Hepatocyte (in vitro differentiated cells): ENCODE data around the gene ZPLD1. TPM values are rescaled to one million over a fixed set of nuclear protein-coding genes. Genes with fewer than 3 reads are reported as not detected.
A peak's percentile ranks its signal among the peaks of the same experiment; 100 is the strongest.

Experiments used
- DNase-seq: peaks from one replicate; pipeline ENCODE4 v3.0.0-alpha.2; 2016; ENCODE audit warnings: low spot score
- H2AFZ ChIP-seq: fragments of 200-600 bp; sonication (generic); 2 replicates; pipeline ENCODE4 v1.6.0; 2016; ENCODE audit warnings: antibody characterized with exemption, mild to moderate bottlenecking
- H3K27ac ChIP-seq: fragments of 200-600 bp; sonication (generic); 2 replicates; pipeline ENCODE4 v1.5.1; 2016; ENCODE audit warnings: mild to moderate bottlenecking
- H3K27me3 ChIP-seq: fragments of 200-600 bp; sonication (generic); 2 replicates; pipeline ENCODE4 v1.6.1; 2016
- H3K36me3 ChIP-seq: fragments of 200-600 bp; sonication (generic); replicated peaks from 2 replicates; pipeline ENCODE4 v1.5.1; 2016; ENCODE audit warnings: low read depth; ENCODE audit not compliant: insufficient read depth
- H3K4me1 ChIP-seq: fragments of 200-600 bp; sonication (generic); 2 replicates; pipeline ENCODE4 v1.5.1; 2016; ENCODE audit warnings: mild to moderate bottlenecking, moderate library complexity; ENCODE audit not compliant: insufficient read depth
- H3K4me2 ChIP-seq: fragments of 200-600 bp; sonication (generic); 2 replicates; pipeline ENCODE4 v1.6.0; 2016
- H3K4me3 ChIP-seq: fragments of 200-600 bp; sonication (generic); 2 replicates; pipeline ENCODE4 v1.5.1; 2016; ENCODE audit warnings: mild to moderate bottlenecking
- H3K79me2 ChIP-seq: fragments of 200-600 bp; sonication (generic); 2 replicates; pipeline ENCODE4 v1.6.0; 2017; ENCODE audit warnings: mild to moderate bottlenecking
- H3K9me2 ChIP-seq: fragments of 200-600 bp; sonication (generic); replicated peaks from 2 replicates; pipeline ENCODE4 v1.6.0; 2017; ENCODE audit warnings: mild to moderate bottlenecking; ENCODE audit not compliant: insufficient read depth
- H3K9me3 ChIP-seq: fragments of 200-600 bp; sonication (generic); 2 replicates; pipeline ENCODE4 v1.5.1; 2016; ENCODE audit warnings: low read depth, mild to moderate bottlenecking
- H4K20me1 ChIP-seq: fragments of 200-600 bp; sonication (generic); 2 replicates; pipeline ENCODE4 v1.6.0; 2016; ENCODE audit warnings: mild to moderate bottlenecking; ENCODE audit not compliant: insufficient read depth, poor library complexity, severe bottlenecking
- CTCF ChIP-seq: fragments of 200-600 bp; sonication (generic); IDR thresholded peaks from 2 replicates; pipeline ENCODE4 v1.5.1; 2016; ENCODE audit warnings: antibody characterized with exemption, mild to moderate bottlenecking; ENCODE audit not compliant: poor library complexity
- EZH2 ChIP-seq: fragments of 200-600 bp; sonication (generic); IDR thresholded peaks from 2 replicates; pipeline ENCODE4 v1.6.1; 2016; ENCODE audit warnings: antibody characterized with exemption, mild to moderate bottlenecking, borderline replicate concordance
- EZH2phosphoT487 ChIP-seq: fragments of 200-600 bp; sonication (generic); IDR thresholded peaks from one replicate; pipeline ENCODE4 v1.6.1; 2018; ENCODE audit warnings: antibody characterized with exemption, mild to moderate bottlenecking, low read depth, moderate library complexity; ENCODE audit not compliant: unreplicated experiment, severe bottlenecking
- WGBS: methylation state at CpG from one replicate; pipeline ENCODE4 v1.1.6; 2016; ENCODE audit warnings: low lambda C conversion rate; ENCODE audit errors: missing lambda C conversion rate; 5-methylcytosine and 5-hydroxymethylcytosine counted together
- polyA plus RNA-seq: library from polyadenylated mRNA; unstranded; fragments of >200 nt; fragmentation: Nextera tagmentation; extraction: Ambion mirVana; gene quantifications from 2 replicates; pipeline ENCODE4 v1.2.1, GENCODE V29; 2016
- total RNA-seq: library from RNA; depleted of rRNA; stranded (reverse); fragments of >200 nt; gene quantifications from 2 replicates; pipeline ENCODE4 v1.2.3, GENCODE V29; 2014

The ZPLD1 gene
- total and polyA plus RNA-seq, 2 experiments from 2014 or later = 0.30 to 0.40 TPM

GRCh38 chr3:102460579-102460978 lies 25.8 kb downstream of the ZPLD1 start:
- TF ChIP-seq CTCF (no peak), EZH2phosphoT487 (no peak), EZH2 (no peak)
- Histone ChIP-seq H3K27ac (no peak overlapping the region), H3K4me3 (no peak overlapping the region), H3K4me1 (no peaks in the 10 kb centered on the region), H2AFZ (no peak overlapping the region), H4K20me1 (no peaks in the 10 kb centered on the region), H3K36me3 (no peaks in the 10 kb centered on the region), H3K27me3 (no peaks in the 10 kb centered on the region), H3K9me2 (no peaks in the 10 kb centered on the region), H3K79me2 (no peaks in the 10 kb centered on the region), H3K4me2 (no peak overlapping the region), H3K9me3 (no peaks in the 10 kb centered on the region)
- no peak for DNase-seq

GRCh38 chr3:102464261-102464660 lies 29.4 kb downstream of the ZPLD1 start:
- Histone ChIP-seq H3K9me2 (no peaks in the 10 kb centered on the region), H3K27me3 (no peaks in the 10 kb centered on the region), H3K9me3 (no peaks in the 10 kb centered on the region), H4K20me1 (no peaks in the 10 kb centered on the region), H3K4me3 (no peak overlapping the region), H3K4me1 (no peaks in the 10 kb centered on the region), H2AFZ (no peak overlapping the region), H3K36me3 (no peaks in the 10 kb centered on the region), H3K79me2 (no peaks in the 10 kb centered on the region), H3K27ac (no peak overlapping the region), H3K4me2 (no peak overlapping the region)
- TF ChIP-seq EZH2 = no peak
- no peak for TF ChIP-seq EZH2phosphoT487
- TF ChIP-seq CTCF = no peak
- WGBS = 92% methylated on average over 2 of the region's 2 CpGs
- DNase-seq = no peak

GRCh38 chr3:102466001-102466400 lies 31.2 kb downstream of the ZPLD1 start:
- Histone ChIP-seq H2AFZ (no peak overlapping the region), H3K79me2 (no peaks in the 10 kb centered on the region), H3K4me1 (no peaks in the 10 kb centered on the region), H3K27ac (no peak overlapping the region), H3K4me2 (no peak overlapping the region), H4K20me1 (no peaks in the 10 kb centered on the region), H3K36me3 (no peaks in the 10 kb centered on the region), H3K9me2 (no peaks in the 10 kb centered on the region), H3K27me3 (no peaks in the 10 kb centered on the region), H3K4me3 (no peak overlapping the region), H3K9me3 (no peaks in the 10 kb centered on the region)
- DNase-seq = no peak
- TF ChIP-seq CTCF = peak; percentile 31
- TF ChIP-seq EZH2phosphoT487 = no peak
- 27% methylated on average over 1 of the region's 1 CpG for WGBS

GRCh38 chr3:102470066-102470465 lies 35.3 kb downstream of the ZPLD1 start:
- no peak for TF ChIP-seq CTCF
- no peak for TF ChIP-seq EZH2
- no peak for TF ChIP-seq EZH2phosphoT487
- DNase-seq = no peak
- H3K4me2 ChIP-seq = no peak overlapping the region

More at GRCh38 chr3:102470066-102470465, 35.3 kb downstream of the ZPLD1 start:
- no peaks in the 10 kb centered on the region for H3K9me2 ChIP-seq
- no peaks in the 10 kb centered on the region for H3K9me3 ChIP-seq
- 90% methylated on average over 6 of the region's 6 CpGs for WGBS
- H3K36me3 ChIP-seq = no peaks in the 10 kb centered on the region
- no peaks in the 10 kb centered on the region for H3K27me3 ChIP-seq
- H3K27ac ChIP-seq = no peak overlapping the region
- no peaks in the 10 kb centered on the region for H3K79me2 ChIP-seq
- H2AFZ ChIP-seq = no peak overlapping the region
- H4K20me1 ChIP-seq = no peaks in the 10 kb centered on the region
- no peak overlapping the region for H3K4me3 ChIP-seq
- H3K4me1 ChIP-seq = no peaks in the 10 kb centered on the region
